GM23338 (cell line): ENCODE data around the gene CREB3L2. TPM values are rescaled to one million over a fixed set of nuclear protein-coding genes. Genes with fewer than 3 reads are reported as not detected.

ENCODE experiments used
- ATAC-seq: fragments of 200-7000 bp; cut with Tn5 transposase; 3 replicates; pipeline ENCODE4 v1.9.1; 2020
- DNase-seq: peaks from one replicate; pipeline ENCODE4 v3.0.0-alpha.2; 2015; ENCODE audit warnings: low spot score
- H2AFZ ChIP-seq: fragments of 200-600 bp; sonication (generic); 2 replicates; pipeline ENCODE4 v1.8.0; 2016; ENCODE audit warnings: antibody characterized with exemption, mild to moderate bottlenecking, moderate library complexity
- H3F3A ChIP-seq: fragments of 200-600 bp; sonication (generic); replicated peaks from 2 replicates; pipeline ENCODE4 v1.8.0; 2017; ENCODE audit warnings: antibody characterized with exemption, mixed run types, low read depth
- H3K27ac ChIP-seq: fragments of 200-600 bp; sonication (generic); 2 replicates; pipeline ENCODE4 v1.6.1; 2016; ENCODE audit warnings: low read depth
- H3K27me3 ChIP-seq: fragments of 200-600 bp; sonication (generic); 2 replicates; pipeline ENCODE4 v1.8.0; 2016; ENCODE audit warnings: mild to moderate bottlenecking, mixed run types, moderate library complexity; ENCODE audit not compliant: insufficient read depth
- H3K36me3 ChIP-seq: fragments of 200-600 bp; sonication (generic); 2 replicates; pipeline ENCODE4 v1.8.0; 2016; ENCODE audit warnings: mild to moderate bottlenecking; ENCODE audit not compliant: insufficient read depth
- H3K4me1 ChIP-seq: fragments of 200-600 bp; sonication (generic); 2 replicates; pipeline ENCODE4 v1.8.0; 2016; ENCODE audit warnings: mild to moderate bottlenecking, moderate library complexity; ENCODE audit not compliant: insufficient read depth
- H3K4me2 ChIP-seq: fragments of 200-600 bp; sonication (generic); 2 replicates; pipeline ENCODE4 v1.7.1; 2017; ENCODE audit warnings: mixed run types
- H3K4me3 ChIP-seq: fragments of 200-600 bp; sonication (generic); 2 replicates; pipeline ENCODE4 v1.6.1; 2016; ENCODE audit warnings: mixed run types
- H3K79me2 ChIP-seq: fragments of 200-600 bp; sonication (generic); replicated peaks from 2 replicates; pipeline ENCODE4 v1.8.0; 2017; ENCODE audit warnings: mild to moderate bottlenecking; ENCODE audit not compliant: insufficient read depth
- H3K9me2 ChIP-seq: fragments of 200-600 bp; sonication (generic); 2 replicates; pipeline ENCODE4 v1.8.0; 2017; ENCODE audit not compliant: insufficient read depth
- H4K20me1 ChIP-seq: fragments of 200-600 bp; sonication (generic); replicated peaks from 2 replicates; pipeline ENCODE4 v1.8.0; 2017; ENCODE audit warnings: mild to moderate bottlenecking; ENCODE audit not compliant: insufficient read depth
- H3K27ac Mint-ChIP-seq: 2 replicates; pipeline ENCODE4 v1.8.0; 2020; ENCODE audit warnings: inconsistent platforms, mild to moderate bottlenecking, moderate library complexity, mixed read lengths
- H3K27me3 Mint-ChIP-seq: 3 replicates; pipeline ENCODE4 v1.8.0; 2022; ENCODE audit warnings: low read depth, mild to moderate bottlenecking, moderate library complexity, mixed read lengths, inconsistent platforms; ENCODE audit not compliant: insufficient read depth, poor library complexity
- H3K36me3 Mint-ChIP-seq: 3 replicates; pipeline ENCODE4 v1.8.0; 2021; ENCODE audit warnings: low read depth, mild to moderate bottlenecking, inconsistent platforms, moderate library complexity, mixed read lengths
- H3K4me1 Mint-ChIP-seq: 3 replicates; pipeline ENCODE4 v1.8.0; 2020; ENCODE audit warnings: mild to moderate bottlenecking, inconsistent platforms, mixed read lengths
- H3K4me3 Mint-ChIP-seq: 3 replicates; pipeline ENCODE4 v1.8.0; 2021; ENCODE audit warnings: moderate library complexity, mild to moderate bottlenecking, inconsistent platforms, mixed read lengths
- H3K9me3 Mint-ChIP-seq: 3 replicates; pipeline ENCODE4 v1.8.0; 2020; ENCODE audit warnings: moderate library complexity, mild to moderate bottlenecking, inconsistent platforms, mixed read lengths
- CREB1 ChIP-seq: fragments of 250-450 bp; sonication (Bioruptor Pico); IDR thresholded peaks from 2 replicates; pipeline ENCODE4 v1.5.0; 2020; ENCODE audit warnings: low read depth, mild to moderate bottlenecking, moderate library complexity
- ETS1 ChIP-seq: IDR thresholded peaks from 2 replicates; pipeline ENCODE4 v1.6.1; 2016; ENCODE audit warnings: antibody characterized with exemption
- EZH2 ChIP-seq: fragments of 200-600 bp; sonication (generic); IDR thresholded peaks from one replicate; pipeline ENCODE4 v1.8.0; 2017; ENCODE audit warnings: antibody characterized with exemption, mild to moderate bottlenecking, low read depth; ENCODE audit not compliant: unreplicated experiment
- EZH2phosphoT487 ChIP-seq: fragments of 200-600 bp; sonication (generic); IDR thresholded peaks from one replicate; pipeline ENCODE4 v1.8.1; 2018; ENCODE audit warnings: antibody characterized with exemption; ENCODE audit not compliant: unreplicated experiment
- JUNB ChIP-seq: IDR thresholded peaks from one replicate; pipeline ENCODE4 v1.6.1; 2016; ENCODE audit warnings: antibody characterized with exemption; ENCODE audit not compliant: unreplicated experiment
- NANOG ChIP-seq: IDR thresholded peaks from 2 replicates; pipeline ENCODE4 v1.6.1; 2016; ENCODE audit warnings: antibody characterized with exemption, borderline replicate concordance
- POLR2AphosphoS5 ChIP-seq: IDR thresholded peaks from 2 replicates; pipeline ENCODE4 v1.6.1; 2016; ENCODE audit warnings: antibody characterized with exemption, low read depth
- REST ChIP-seq: IDR thresholded peaks from one replicate; pipeline ENCODE4 v1.6.1; 2018; ENCODE audit warnings: antibody characterized with exemption; ENCODE audit not compliant: unreplicated experiment
- STAT1 ChIP-seq: IDR thresholded peaks from one replicate; pipeline ENCODE4 v1.6.1; 2016; ENCODE audit warnings: antibody characterized with exemption; ENCODE audit not compliant: unreplicated experiment
- ZNF114 ChIP-seq: fragments of 250-450 bp; sonication (Bioruptor Pico); IDR thresholded peaks from 2 replicates; pipeline ENCODE4 v1.5.0; 2020; ENCODE audit warnings: mild to moderate bottlenecking, moderate library complexity
- ZNF331 ChIP-seq: fragments of 250-450 bp; sonication (Bioruptor Pico); IDR thresholded peaks from 2 replicates; pipeline ENCODE4 v1.5.0; 2020; ENCODE audit warnings: low read depth, mild to moderate bottlenecking, moderate library complexity
- polyA plus RNA-seq: library from polyadenylated mRNA; unstranded; fragments of >200 nt; fragmentation: Nextera tagmentation; extraction: Ambion mirVana; gene quantifications from 2 replicates; pipeline ENCODE4 v1.2.1, GENCODE V29; 2016
- total RNA-seq: library from RNA; depleted of rRNA; stranded (reverse); fragments of >200 nt; shearing (Covaris generic); gene quantifications from 2 replicates; pipeline ENCODE4 v1.2.3, GENCODE V29; 2014
- TF ChIP-seq, protein P1 (sequence below): fragments of 250-450 bp; sonication (Bioruptor Pico); IDR thresholded peaks from 2 replicates; pipeline ENCODE4 v1.5.0; 2020; ENCODE audit warnings: mild to moderate bottlenecking, moderate library complexity
- TF ChIP-seq, protein P2 (sequence below), 2 experiments: fragments of 200-600 bp in 1 of 2; sonication (generic) in 1 of 2; conservative IDR thresholded peaks; 2 replicates each; pipeline versions ENCODE4 v1.5.1 to v1.6.1; 2016 to 2017; ENCODE audit warnings: antibody characterized with exemption in 2 of 2, low read depth in 2 of 2, mild to moderate bottlenecking in 2 of 2, moderate library complexity in 1 of 2

Gene CREB3L2
- total and polyA plus RNA-seq, 2 experiments from 2014 or later, result 14.5 to 27.1 TPM

- Histone ChIP-seq H3K27me3 (no peaks in the 10 kb centered on the region), H3K4me3 (no peak overlapping the region), H3K4me2 (no peak overlapping the region), H3K4me1 (peaks cover 8% of the 10 kb centered on the region; the same call in 1 of the 2 replicates), H3K9me2 (no peaks in the 10 kb centered on the region), H4K20me1 (no peaks in the 10 kb centered on the region), H2AFZ (no peak overlapping the region), H3F3A (no peaks in the 10 kb centered on the region), H3K27ac (no peak overlapping the region), H3K79me2 (no peaks in the 10 kb centered on the region), H3K36me3 (no peaks in the 10 kb centered on the region; the same call in 1 of the 2 replicates)
- Mint-ChIP-seq H3K27ac (no peak overlapping the region), H3K27me3 (peaks cover 3% of the 10 kb centered on the region), H3K36me3 (peaks cover 35% of the 10 kb centered on the region), H3K9me3 (no peaks in the 10 kb centered on the region; the same call in 2 of the 3 replicates), H3K4me3 (no peak overlapping the region), H3K4me1 (peaks cover 14% of the 10 kb centered on the region)
- ATAC-seq (no peak), DNase-seq (no peak)
- TF ChIP-seq, protein P1, sequence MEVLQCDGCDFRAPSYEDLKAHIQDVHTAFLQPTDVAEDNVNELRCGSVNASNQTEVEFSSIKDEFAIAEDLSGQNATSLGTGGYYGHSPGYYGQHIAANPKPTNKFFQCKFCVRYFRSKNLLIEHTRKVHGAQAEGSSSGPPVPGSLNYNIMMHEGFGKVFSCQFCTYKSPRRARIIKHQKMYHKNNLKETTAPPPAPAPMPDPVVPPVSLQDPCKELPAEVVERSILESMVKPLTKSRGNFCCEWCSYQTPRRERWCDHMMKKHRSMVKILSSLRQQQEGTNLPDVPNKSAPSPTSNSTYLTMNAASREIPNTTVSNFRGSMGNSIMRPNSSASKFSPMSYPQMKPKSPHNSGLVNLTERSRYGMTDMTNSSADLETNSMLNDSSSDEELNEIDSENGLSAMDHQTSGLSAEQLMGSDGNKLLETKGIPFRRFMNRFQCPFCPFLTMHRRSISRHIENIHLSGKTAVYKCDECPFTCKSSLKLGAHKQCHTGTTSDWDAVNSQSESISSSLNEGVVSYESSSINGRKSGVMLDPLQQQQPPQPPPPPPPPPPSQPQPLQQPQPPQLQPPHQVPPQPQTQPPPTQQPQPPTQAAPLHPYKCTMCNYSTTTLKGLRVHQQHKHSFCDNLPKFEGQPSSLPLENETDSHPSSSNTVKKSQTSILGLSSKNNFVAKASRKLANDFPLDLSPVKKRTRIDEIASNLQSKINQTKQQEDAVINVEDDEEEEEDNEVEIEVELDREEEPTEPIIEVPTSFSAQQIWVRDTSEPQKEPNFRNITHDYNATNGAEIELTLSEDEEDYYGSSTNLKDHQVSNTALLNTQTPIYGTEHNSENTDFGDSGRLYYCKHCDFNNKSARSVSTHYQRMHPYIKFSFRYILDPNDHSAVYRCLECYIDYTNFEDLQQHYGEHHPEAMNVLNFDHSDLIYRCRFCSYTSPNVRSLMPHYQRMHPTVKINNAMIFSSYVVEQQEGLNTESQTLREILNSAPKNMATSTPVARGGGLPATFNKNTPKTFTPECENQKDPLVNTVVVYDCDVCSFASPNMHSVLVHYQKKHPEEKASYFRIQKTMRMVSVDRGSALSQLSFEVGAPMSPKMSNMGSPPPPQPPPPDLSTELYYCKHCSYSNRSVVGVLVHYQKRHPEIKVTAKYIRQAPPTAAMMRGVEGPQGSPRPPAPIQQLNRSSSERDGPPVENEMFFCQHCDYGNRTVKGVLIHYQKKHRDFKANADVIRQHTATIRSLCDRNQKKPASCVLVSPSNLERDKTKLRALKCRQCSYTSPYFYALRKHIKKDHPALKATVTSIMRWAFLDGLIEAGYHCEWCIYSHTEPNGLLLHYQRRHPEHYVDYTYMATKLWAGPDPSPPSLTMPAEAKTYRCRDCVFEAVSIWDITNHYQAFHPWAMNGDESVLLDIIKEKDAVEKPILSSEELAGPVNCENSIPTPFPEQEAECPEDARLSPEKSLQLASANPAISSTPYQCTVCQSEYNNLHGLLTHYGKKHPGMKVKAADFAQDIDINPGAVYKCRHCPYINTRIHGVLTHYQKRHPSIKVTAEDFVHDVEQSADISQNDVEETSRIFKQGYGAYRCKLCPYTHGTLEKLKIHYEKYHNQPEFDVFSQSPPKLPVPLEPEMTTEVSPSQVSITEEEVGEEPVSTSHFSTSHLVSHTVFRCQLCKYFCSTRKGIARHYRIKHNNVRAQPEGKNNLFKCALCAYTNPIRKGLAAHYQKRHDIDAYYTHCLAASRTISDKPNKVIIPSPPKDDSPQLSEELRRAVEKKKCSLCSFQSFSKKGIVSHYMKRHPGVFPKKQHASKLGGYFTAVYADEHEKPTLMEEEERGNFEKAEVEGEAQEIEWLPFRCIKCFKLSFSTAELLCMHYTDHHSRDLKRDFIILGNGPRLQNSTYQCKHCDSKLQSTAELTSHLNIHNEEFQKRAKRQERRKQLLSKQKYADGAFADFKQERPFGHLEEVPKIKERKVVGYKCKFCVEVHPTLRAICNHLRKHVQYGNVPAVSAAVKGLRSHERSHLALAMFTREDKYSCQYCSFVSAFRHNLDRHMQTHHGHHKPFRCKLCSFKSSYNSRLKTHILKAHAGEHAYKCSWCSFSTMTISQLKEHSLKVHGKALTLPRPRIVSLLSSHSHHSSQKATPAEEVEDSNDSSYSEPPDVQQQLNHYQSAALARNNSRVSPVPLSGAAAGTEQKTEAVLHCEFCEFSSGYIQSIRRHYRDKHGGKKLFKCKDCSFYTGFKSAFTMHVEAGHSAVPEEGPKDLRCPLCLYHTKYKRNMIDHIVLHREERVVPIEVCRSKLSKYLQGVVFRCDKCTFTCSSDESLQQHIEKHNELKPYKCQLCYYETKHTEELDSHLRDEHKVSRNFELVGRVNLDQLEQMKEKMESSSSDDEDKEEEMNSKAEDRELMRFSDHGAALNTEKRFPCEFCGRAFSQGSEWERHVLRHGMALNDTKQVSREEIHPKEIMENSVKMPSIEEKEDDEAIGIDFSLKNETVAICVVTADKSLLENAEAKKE (CRISPR knock-in tag), result no peak
- TF ChIP-seq ZNF331 (CRISPR knock-in tag) (no peak), REST (no peak), EZH2 (no peak), JUNB (no peak), POLR2AphosphoS5 (no peak), STAT1 (no peak), EZH2phosphoT487 (no peak), ETS1 (no peak), NANOG (no peak), CREB1 (CRISPR knock-in tag) (no peak), ZNF114 (CRISPR knock-in tag) (no peak)
- TF ChIP-seq, protein P2, sequence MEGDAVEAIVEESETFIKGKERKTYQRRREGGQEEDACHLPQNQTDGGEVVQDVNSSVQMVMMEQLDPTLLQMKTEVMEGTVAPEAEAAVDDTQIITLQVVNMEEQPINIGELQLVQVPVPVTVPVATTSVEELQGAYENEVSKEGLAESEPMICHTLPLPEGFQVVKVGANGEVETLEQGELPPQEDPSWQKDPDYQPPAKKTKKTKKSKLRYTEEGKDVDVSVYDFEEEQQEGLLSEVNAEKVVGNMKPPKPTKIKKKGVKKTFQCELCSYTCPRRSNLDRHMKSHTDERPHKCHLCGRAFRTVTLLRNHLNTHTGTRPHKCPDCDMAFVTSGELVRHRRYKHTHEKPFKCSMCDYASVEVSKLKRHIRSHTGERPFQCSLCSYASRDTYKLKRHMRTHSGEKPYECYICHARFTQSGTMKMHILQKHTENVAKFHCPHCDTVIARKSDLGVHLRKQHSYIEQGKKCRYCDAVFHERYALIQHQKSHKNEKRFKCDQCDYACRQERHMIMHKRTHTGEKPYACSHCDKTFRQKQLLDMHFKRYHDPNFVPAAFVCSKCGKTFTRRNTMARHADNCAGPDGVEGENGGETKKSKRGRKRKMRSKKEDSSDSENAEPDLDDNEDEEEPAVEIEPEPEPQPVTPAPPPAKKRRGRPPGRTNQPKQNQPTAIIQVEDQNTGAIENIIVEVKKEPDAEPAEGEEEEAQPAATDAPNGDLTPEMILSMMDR (conservative IDR thresholded peaks at IDR 0.05; ENCODE audit: low read depth in 2 of 2), result no peak
Observed at GRCh38 chr7:137870078-137870477, 131.8 kb downstream of the CREB3L2 start.
